ENCODE data around the gene MOV10L1. TPM values are rescaled to one million over a fixed set of nuclear protein-coding genes. Genes with fewer than 3 reads are reported as not detected.
A peak's percentile ranks its signal among the peaks of the same experiment; 100 is the strongest.
"Not testable (repeated sequence)": the region's sequence is repeated elsewhere in the genome, so short reads cannot be mapped to it uniquely, and the experiment has no call there.

Gene MOV10L1
- total RNA-seq, 1 donor from 2014 or later, result 0.12 TPM

- DNase-seq (ENCODE audit: low read depth), result no peak
- TF ChIP-seq CTCF (conservative IDR thresholded peaks at IDR 0.05; ENCODE audit: low read depth, low read length), result no peak
- H3K4me3 ChIP-seq (ENCODE audit: low read depth, low read length), result no peak overlapping the region
Observed at GRCh38 chr22:50144005-50144614, 54.3 kb downstream of the MOV10L1 start.

GRCh38 chr22:50145721-50146438 lies 56.1 kb downstream of the MOV10L1 start:
- DNase-seq (ENCODE audit: low read depth), result no peak
- no peak for TF ChIP-seq CTCF (conservative IDR thresholded peaks at IDR 0.05; ENCODE audit: low read depth, low read length)
- H3K4me3 ChIP-seq (ENCODE audit: low read depth, low read length), result no peak overlapping the region

- peak; percentile 98 for TF ChIP-seq CTCF (conservative IDR thresholded peaks at IDR 0.05; ENCODE audit: low read depth, low read length)
- peak; percentile 26 for DNase-seq (ENCODE audit: low read depth)
- no peak overlapping the region for H3K4me3 ChIP-seq (ENCODE audit: low read depth, low read length)
Observed at GRCh38 chr22:50146439-50147238, 56.8 kb downstream of the MOV10L1 start.

GRCh38 chr22:50147258-50148165 lies 57.7 kb downstream of the MOV10L1 start:
- DNase-seq (ENCODE audit: low read depth); H3K4me3 ChIP-seq (ENCODE audit: low read depth, low read length): not testable (repeated sequence)

GRCh38 chr22:50148166-50148500 lies 58.3 kb downstream of the MOV10L1 start:
- TF ChIP-seq CTCF (conservative IDR thresholded peaks at IDR 0.05; ENCODE audit: low read depth, low read length), result no peak
- DNase-seq (ENCODE audit: low read depth), result no peak
- H3K4me3 ChIP-seq (ENCODE audit: low read depth, low read length), result no peak overlapping the region

- peak overlapping the region; percentile 23 for H3K4me3 ChIP-seq (ENCODE audit: low read depth, low read length)
- peak; percentile 89 for TF ChIP-seq CTCF (conservative IDR thresholded peaks at IDR 0.05; ENCODE audit: low read depth, low read length)
- DNase-seq (ENCODE audit: low read depth), result peak; percentile 32
Observed at GRCh38 chr22:50148991-50149721, 59.4 kb downstream of the MOV10L1 start.

Data from epithelial cell of proximal tubule (primary cell).